Liver (tissue), 9 donors: ENCODE measurements around the gene FAM20C. TPM values are rescaled to one million over a fixed set of nuclear protein-coding genes. Genes with fewer than 3 reads are reported as not detected.

ENCODE experiments used
- DNase-seq: peaks from one replicate; pipeline ENCODE4 v3.0.0-alpha.2; 2017; ENCODE audit warnings: low spot score
- H3K27ac ChIP-seq, 2 donors: one replicate each; pipeline ENCODE4 v1.7.0; 2013; ENCODE audit warnings: inconsistent platforms in 2 of 2, low read length in 2 of 2, control low read depth in 1 of 2, low read depth in 1 of 2, mild to moderate bottlenecking in 1 of 2
- H3K27me3 ChIP-seq, 4 donors: one replicate each; pipeline versions ENCODE4 v1.6.1 to v1.7.0; 2013; ENCODE audit warnings: low read length in 3 of 4, inconsistent platforms in 1 of 4, mild to moderate bottlenecking in 1 of 4, moderate library complexity in 1 of 4; ENCODE audit not compliant: control insufficient read depth in 4 of 4, insufficient read depth in 4 of 4
- H3K36me3 ChIP-seq, 4 donors: one replicate each; pipeline versions ENCODE4 v1.6.1 to v1.7.0; 2013; ENCODE audit warnings: low read length in 3 of 4, mild to moderate bottlenecking in 3 of 4, low read depth in 1 of 4, moderate library complexity in 1 of 4; ENCODE audit not compliant: control insufficient read depth in 4 of 4, insufficient read depth in 3 of 4
- H3K4me1 ChIP-seq, 4 donors: one replicate each; pipeline versions ENCODE4 v1.6.1 to v1.7.0; 2013; ENCODE audit warnings: low read length in 3 of 4, mild to moderate bottlenecking in 3 of 4, moderate library complexity in 1 of 4; ENCODE audit not compliant: control insufficient read depth in 4 of 4, insufficient read depth in 4 of 4
- H3K4me3 ChIP-seq, 3 donors: one replicate each; pipeline versions ENCODE4 v1.6.1 to v1.7.0; 2013; ENCODE audit warnings: low read length in 3 of 3, control low read depth in 1 of 3, low read depth in 1 of 3, mild to moderate bottlenecking in 1 of 3
- H3K9ac ChIP-seq, 2 donors: one replicate each; pipeline ENCODE4 v1.7.0; 2013; ENCODE audit warnings: low read length in 2 of 2, mild to moderate bottlenecking in 2 of 2, moderate library complexity in 2 of 2, control low read depth in 1 of 2, low read depth in 1 of 2
- H3K9me3 ChIP-seq, 4 donors: one replicate each; pipeline versions ENCODE4 v1.6.1 to v1.7.0; 2013; ENCODE audit warnings: low read length in 3 of 4; ENCODE audit not compliant: control insufficient read depth in 4 of 4
- ATF3 ChIP-seq: IDR thresholded peaks from 2 replicates; pipeline ENCODE4 v1.6.1; 2016; ENCODE audit warnings: antibody characterized with exemption
- CTCF ChIP-seq: fragments of 150-350 bp; IDR thresholded peaks from 2 replicates; pipeline ENCODE4 v1.5.1; 2017; ENCODE audit warnings: improper control_type of control experiment, low read depth, low read length; ENCODE audit not compliant: missing input control
- FOXA1 ChIP-seq: IDR thresholded peaks from 2 replicates; pipeline ENCODE4 v1.6.1; 2016; ENCODE audit warnings: antibody characterized with exemption
- GABPA ChIP-seq, 2 donors: IDR thresholded peaks in 1 of 2; conservative IDR thresholded peaks in 1 of 2; 2 replicates each; pipeline ENCODE4 v1.6.1; 2016; ENCODE audit warnings: antibody characterized with exemption in 2 of 2, mild to moderate bottlenecking in 1 of 2, moderate library complexity in 1 of 2
- HNF4A ChIP-seq, 2 donors: conservative IDR thresholded peaks; 2 replicates each; pipeline ENCODE4 v1.6.1; 2016; ENCODE audit warnings: antibody characterized with exemption in 2 of 2, mild to moderate bottlenecking in 2 of 2
- HNF4G ChIP-seq: IDR thresholded peaks from 2 replicates; pipeline ENCODE4 v1.6.1; 2016; ENCODE audit warnings: antibody characterized with exemption
- MAX ChIP-seq: IDR thresholded peaks from 2 replicates; pipeline ENCODE4 v1.6.1; 2016; ENCODE audit warnings: antibody characterized with exemption
- NR2F2 ChIP-seq: IDR thresholded peaks from 2 replicates; pipeline ENCODE4 v1.6.1; 2016; ENCODE audit warnings: antibody characterized with exemption
- RAD21 ChIP-seq, 2 donors: IDR thresholded peaks; 2 replicates each; pipeline ENCODE4 v1.6.1; 2016; ENCODE audit warnings: antibody characterized with exemption in 2 of 2, mild to moderate bottlenecking in 2 of 2
- REST ChIP-seq: IDR thresholded peaks from 2 replicates; pipeline ENCODE4 v1.6.1; 2016; ENCODE audit warnings: antibody characterized with exemption, mild to moderate bottlenecking
- RXRA ChIP-seq, 2 donors: IDR thresholded peaks; 2 replicates each; pipeline ENCODE4 v1.6.1; 2017 to 2018; ENCODE audit warnings: antibody characterized with exemption in 2 of 2, mild to moderate bottlenecking in 1 of 2
- SP1 ChIP-seq: IDR thresholded peaks from 2 replicates; pipeline ENCODE4 v1.6.1; 2018; ENCODE audit warnings: antibody characterized with exemption, mild to moderate bottlenecking
- TAF1 ChIP-seq: conservative IDR thresholded peaks from 2 replicates; pipeline ENCODE4 v1.6.1; 2016; ENCODE audit warnings: antibody characterized with exemption, mild to moderate bottlenecking
- YY1 ChIP-seq: IDR thresholded peaks from 2 replicates; pipeline ENCODE4 v1.6.1; 2016; ENCODE audit warnings: antibody characterized with exemption, mild to moderate bottlenecking
- ZBTB33 ChIP-seq: IDR thresholded peaks from 2 replicates; pipeline ENCODE4 v1.6.1; 2016; ENCODE audit warnings: antibody characterized with exemption
- WGBS: extraction: QIAGEN DNeasy Blood & Tissue Kit; methylation state at CpG from one replicate; pipeline ENCODE4 v1.1.7; 2013; 5-methylcytosine and 5-hydroxymethylcytosine counted together
- polyA plus RNA-seq, 2 donors: library from polyadenylated mRNA; stranded (reverse) in 1 of 2; unstranded in 1 of 2; fragments of 200-250 nt in 1 of 2; fragments of >200 nt in 1 of 2; fragmentation: Nextera tagmentation in 1 of 2; extraction: Ambion mirVana in 1 of 2; gene quantifications; one replicate each; pipeline versions ENCODE4 v1.2.1 to v1.2.3, GENCODE V29; 2013 to 2015
- total RNA-seq, 2 donors: library from RNA; depleted of rRNA; stranded (reverse); fragments of >200 nt; gene quantifications; one replicate each; pipeline ENCODE4 v1.2.3, GENCODE V29; 2014
- donor health status: healthy.
- donor health status: healthy.
- donor health status: healthy.
- donor health status: healthy.
- donor health status: healthy.

FAM20C gene
- total and polyA plus RNA-seq, 4 donors = 13.4 to 40.4 (median 31.5) TPM

GRCh38 chr7:279821-280220 is 87.5 kb downstream of the FAM20C start:
- no peak for TF ChIP-seq ATF3
- no peak for TF ChIP-seq HNF4G
- TF ChIP-seq FOXA1 = no peak
- no peak for TF ChIP-seq YY1
- TF ChIP-seq REST = no peak
- no peak for TF ChIP-seq NR2F2
- TF ChIP-seq MAX = no peak
- no peak for TF ChIP-seq RXRA (IDR thresholded peaks at IDR 0.05)
- no peak for TF ChIP-seq RAD21 (IDR thresholded peaks at IDR 0.05)
- no peak for TF ChIP-seq SP1
- no peak for TF ChIP-seq CTCF
- TF ChIP-seq ZBTB33 = no peak
- no peak for TF ChIP-seq HNF4A (conservative IDR thresholded peaks at IDR 0.05)
- no peak for TF ChIP-seq GABPA (IDR thresholded peaks at IDR 0.05 in 1 of 2, conservative IDR thresholded peaks at IDR 0.05 in 1 of 2)
- TF ChIP-seq TAF1 = no peak
- H3K27me3 ChIP-seq = peaks cover 0 to 2% (median 0%) of the 10 kb centered on the region in 4 donors
- 87% methylated on average over 10 of the region's 10 CpGs for WGBS
- no peaks in the 10 kb centered on the region for H3K4me1 ChIP-seq
- H3K9me3 ChIP-seq = no peaks in the 10 kb centered on the region
- no peaks in the 10 kb centered on the region for H3K36me3 ChIP-seq
- no peak overlapping the region for H3K4me3 ChIP-seq
- no peak for DNase-seq
- H3K27ac ChIP-seq = no peak overlapping the region
- no peak overlapping the region for H3K9ac ChIP-seq

- WGBS = 76% methylated on average over 11 of the region's 11 CpGs
- Histone ChIP-seq H3K9ac (no peak overlapping the region), H3K36me3 (no peaks in the 10 kb centered on the region)
Observed at GRCh38 chr7:280461-280860, 88.1 kb downstream of the FAM20C start.

More at GRCh38 chr7:280461-280860, 88.1 kb downstream of the FAM20C start:
- TF ChIP-seq FOXA1 (no peak), ZBTB33 (no peak), RXRA (IDR thresholded peaks at IDR 0.05) (no peak), RAD21 (IDR thresholded peaks at IDR 0.05) (no peak), REST (no peak)
- DNase-seq = no peak
- H3K27me3 ChIP-seq = peaks cover 0 to 2% (median 0%) of the 10 kb centered on the region in 4 donors
- H3K4me3 ChIP-seq = no peak overlapping the region
- no peaks in the 10 kb centered on the region for H3K4me1 ChIP-seq
- no peak overlapping the region for H3K27ac ChIP-seq
- H3K9me3 ChIP-seq = no peaks in the 10 kb centered on the region
